Loucy (cell line): Measurements from ENCODE around the gene STMN3.

Experiments used
- EZH2phosphoT487 ChIP-seq: fragments of 200-600 bp; IDR thresholded peaks from 2 replicates; pipeline ENCODE4 v1.6.1; 2018; ENCODE audit warnings: antibody characterized with exemption, mild to moderate bottlenecking, moderate library complexity, borderline replicate concordance
- TF ChIP-seq, protein P1 (sequence below): fragments of 200-600 bp; sonication (generic); conservative IDR thresholded peaks from 2 replicates; pipeline ENCODE4 v1.5.1; 2014; ENCODE audit warnings: mild to moderate bottlenecking, antibody characterized with exemption, low read length

DNA sequence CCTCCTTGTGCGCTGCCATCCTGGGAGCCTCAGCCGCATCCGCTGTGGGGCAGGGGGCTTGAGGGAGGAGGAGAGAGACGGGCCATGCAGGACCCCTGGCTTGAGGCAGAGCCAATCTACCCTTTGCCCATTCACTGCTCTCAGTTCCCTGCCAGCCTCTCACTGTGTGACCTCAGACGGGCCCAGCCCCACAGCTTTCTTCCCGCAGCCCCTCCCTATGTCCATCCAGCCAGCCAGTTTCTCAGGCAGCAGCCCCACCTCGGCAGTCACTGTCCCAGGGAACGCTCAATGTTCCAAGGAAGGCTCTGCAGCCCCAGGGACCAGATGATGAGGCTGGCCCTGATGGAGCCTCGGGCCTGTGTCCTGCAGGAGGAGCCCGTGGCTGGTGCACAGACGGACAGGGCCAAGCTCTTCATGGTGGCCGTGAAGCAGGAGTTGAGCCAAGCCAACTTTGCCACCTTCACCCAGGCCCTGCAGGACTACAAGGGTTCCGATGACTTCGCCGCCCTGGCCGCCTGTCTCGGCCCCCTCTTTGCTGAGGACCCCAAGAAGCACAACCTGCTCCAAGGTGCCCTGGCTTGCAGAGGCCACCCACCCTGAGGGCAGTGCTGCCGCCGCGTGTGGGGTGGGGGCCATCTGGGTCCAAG is 39.3 kb upstream of the STMN3 start:
- TF ChIP-seq, protein P1, sequence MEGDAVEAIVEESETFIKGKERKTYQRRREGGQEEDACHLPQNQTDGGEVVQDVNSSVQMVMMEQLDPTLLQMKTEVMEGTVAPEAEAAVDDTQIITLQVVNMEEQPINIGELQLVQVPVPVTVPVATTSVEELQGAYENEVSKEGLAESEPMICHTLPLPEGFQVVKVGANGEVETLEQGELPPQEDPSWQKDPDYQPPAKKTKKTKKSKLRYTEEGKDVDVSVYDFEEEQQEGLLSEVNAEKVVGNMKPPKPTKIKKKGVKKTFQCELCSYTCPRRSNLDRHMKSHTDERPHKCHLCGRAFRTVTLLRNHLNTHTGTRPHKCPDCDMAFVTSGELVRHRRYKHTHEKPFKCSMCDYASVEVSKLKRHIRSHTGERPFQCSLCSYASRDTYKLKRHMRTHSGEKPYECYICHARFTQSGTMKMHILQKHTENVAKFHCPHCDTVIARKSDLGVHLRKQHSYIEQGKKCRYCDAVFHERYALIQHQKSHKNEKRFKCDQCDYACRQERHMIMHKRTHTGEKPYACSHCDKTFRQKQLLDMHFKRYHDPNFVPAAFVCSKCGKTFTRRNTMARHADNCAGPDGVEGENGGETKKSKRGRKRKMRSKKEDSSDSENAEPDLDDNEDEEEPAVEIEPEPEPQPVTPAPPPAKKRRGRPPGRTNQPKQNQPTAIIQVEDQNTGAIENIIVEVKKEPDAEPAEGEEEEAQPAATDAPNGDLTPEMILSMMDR, result no peak
- TF ChIP-seq EZH2phosphoT487, result no peak
